Endothelial cell of umbilical vein (primary cell): ENCODE measurements around the gene MRPS5.

Experiments
- EZH2 ChIP-seq: IDR thresholded peaks from 2 replicates; pipeline ENCODE4 v1.6.1; 2012; ENCODE audit warnings: borderline replicate concordance, low read depth, mild to moderate bottlenecking, moderate library complexity, low read length, inconsistent platforms; ENCODE audit not compliant: severe bottlenecking
- JUN ChIP-seq: IDR thresholded peaks from 2 replicates; pipeline ENCODE4 v1.6.1; 2011; ENCODE audit warnings: borderline replicate concordance, low read depth; ENCODE audit not compliant: insufficient read length, insufficient read depth
- MYC ChIP-seq: IDR thresholded peaks from one replicate; pipeline ENCODE4 v1.6.1; 2011; ENCODE audit warnings: mild to moderate bottlenecking, low read depth, low read length
- POLR2A ChIP-seq: IDR thresholded peaks from 2 replicates; pipeline ENCODE4 v1.6.1; 2012; ENCODE audit warnings: low read depth, mild to moderate bottlenecking, control low read depth, low read length
- POLR2AphosphoS5 ChIP-seq: IDR thresholded peaks from 2 replicates; pipeline ENCODE4 v1.6.1; 2012; ENCODE audit warnings: low read depth, mild to moderate bottlenecking, control low read depth, low read length, moderate library complexity; ENCODE audit not compliant: insufficient read depth
- TF ChIP-seq, protein P1 (sequence below), 2 donors: IDR thresholded peaks; 1 replicate in 1 of 2; 2 replicates in 1 of 2; pipeline ENCODE4 v1.5.1; 2011; ENCODE audit warnings: low read length in 2 of 2, mild to moderate bottlenecking in 2 of 2, moderate library complexity in 2 of 2, control low read depth in 1 of 2, inconsistent platforms in 1 of 2, low read depth in 1 of 2; ENCODE audit not compliant: insufficient read depth in 1 of 2; ENCODE audit errors: extremely low read depth in 1 of 2
- TF ChIP-seq, protein P2 (sequence below): IDR thresholded peaks from 2 replicates; pipeline ENCODE4 v1.6.1; 2011; ENCODE audit not compliant: insufficient read depth, insufficient read length

GRCh38 chr2:95069465-95069864 is 52.1 kb downstream of the MRPS5 start:
- TF ChIP-seq, protein P1, sequence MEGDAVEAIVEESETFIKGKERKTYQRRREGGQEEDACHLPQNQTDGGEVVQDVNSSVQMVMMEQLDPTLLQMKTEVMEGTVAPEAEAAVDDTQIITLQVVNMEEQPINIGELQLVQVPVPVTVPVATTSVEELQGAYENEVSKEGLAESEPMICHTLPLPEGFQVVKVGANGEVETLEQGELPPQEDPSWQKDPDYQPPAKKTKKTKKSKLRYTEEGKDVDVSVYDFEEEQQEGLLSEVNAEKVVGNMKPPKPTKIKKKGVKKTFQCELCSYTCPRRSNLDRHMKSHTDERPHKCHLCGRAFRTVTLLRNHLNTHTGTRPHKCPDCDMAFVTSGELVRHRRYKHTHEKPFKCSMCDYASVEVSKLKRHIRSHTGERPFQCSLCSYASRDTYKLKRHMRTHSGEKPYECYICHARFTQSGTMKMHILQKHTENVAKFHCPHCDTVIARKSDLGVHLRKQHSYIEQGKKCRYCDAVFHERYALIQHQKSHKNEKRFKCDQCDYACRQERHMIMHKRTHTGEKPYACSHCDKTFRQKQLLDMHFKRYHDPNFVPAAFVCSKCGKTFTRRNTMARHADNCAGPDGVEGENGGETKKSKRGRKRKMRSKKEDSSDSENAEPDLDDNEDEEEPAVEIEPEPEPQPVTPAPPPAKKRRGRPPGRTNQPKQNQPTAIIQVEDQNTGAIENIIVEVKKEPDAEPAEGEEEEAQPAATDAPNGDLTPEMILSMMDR (IDR thresholded peaks at IDR 0.05; ENCODE audit: extremely low read depth in 1 of 2, insufficient read depth in 1 of 2, low read depth in 1 of 2, low read length in 2 of 2): no peak
- TF ChIP-seq POLR2A: no peak
- TF ChIP-seq, protein P2, sequence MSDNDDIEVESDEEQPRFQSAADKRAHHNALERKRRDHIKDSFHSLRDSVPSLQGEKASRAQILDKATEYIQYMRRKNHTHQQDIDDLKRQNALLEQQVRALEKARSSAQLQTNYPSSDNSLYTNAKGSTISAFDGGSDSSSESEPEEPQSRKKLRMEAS: no peak
- no peak for TF ChIP-seq JUN
- TF ChIP-seq EZH2: no peak
- no peak for TF ChIP-seq POLR2AphosphoS5
- TF ChIP-seq MYC: no peak
